ENCODE results near the gene FOXP2. TPM values are rescaled to one million over a fixed set of nuclear protein-coding genes. Genes with fewer than 3 reads are reported as not detected.
"Not testable (repeated sequence)": the region's sequence is repeated elsewhere in the genome, so short reads cannot be mapped to it uniquely, and the experiment has no call there.

The FOXP2 gene
- total RNA-seq, 1 experiment from 2014 or later: not detected

DNA sequence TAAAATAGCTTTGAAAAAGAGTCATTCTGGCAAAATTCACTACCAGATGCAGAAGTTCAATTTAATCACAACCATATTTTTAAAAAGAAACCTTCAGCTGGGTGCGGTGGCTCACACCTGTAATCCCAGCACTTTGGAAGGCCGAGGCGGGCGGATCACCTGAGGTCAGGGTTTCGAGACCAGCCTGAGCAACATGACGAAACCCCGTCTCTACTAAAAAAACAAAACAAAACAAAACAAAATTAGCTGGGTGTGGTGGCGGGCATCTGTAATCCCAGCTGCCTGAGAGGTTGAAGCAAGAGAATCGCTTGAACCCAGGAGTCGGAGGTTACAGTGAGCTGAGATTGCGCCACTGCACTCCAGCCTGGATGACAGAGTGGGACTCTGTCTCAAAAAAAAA is 194.2 kb downstream of the FOXP2 start:
- H3K36me3 ChIP-seq, DNase-seq, H3K27me3 ChIP-seq, H3K9me3 ChIP-seq, H3K4me3 ChIP-seq: not testable (repeated sequence)

- Histone ChIP-seq H3K36me3 (no peaks in the 10 kb centered on the region), H3K4me3 (no peak overlapping the region), H3K27me3 (no peaks in the 10 kb centered on the region), H3K9me3 (no peaks in the 10 kb centered on the region)
- DNase-seq: no peak
Observed at GRCh38 chr7:114620208-114620607, 205.6 kb downstream of the FOXP2 start.

GRCh38 chr7:114622221-114622620 is 207.6 kb downstream of the FOXP2 start:
- Histone ChIP-seq H3K27me3 (no peaks in the 10 kb centered on the region), H3K36me3 (no peaks in the 10 kb centered on the region), H3K4me3 (no peak overlapping the region), H3K9me3 (no peaks in the 10 kb centered on the region)
- DNase-seq: no peak

DNA sequence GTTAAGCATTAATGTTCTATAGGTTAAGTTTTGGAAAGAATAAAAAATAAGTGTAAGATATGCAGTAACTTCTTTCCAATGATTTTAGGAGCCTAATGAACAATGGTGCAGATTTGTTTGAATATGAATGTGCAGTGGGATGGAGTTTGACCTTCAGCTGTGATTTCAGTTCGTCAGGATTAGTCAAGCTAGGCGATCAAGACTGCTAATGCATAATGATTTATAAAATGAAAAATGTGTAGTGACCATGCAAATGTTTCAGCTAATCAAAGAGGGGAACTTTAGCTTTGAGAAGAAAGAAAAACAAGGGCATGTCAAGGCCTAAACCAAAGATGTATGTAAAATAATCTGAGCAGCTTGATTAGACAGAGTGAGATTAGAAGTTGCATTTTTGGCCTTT is 208.5 kb downstream of the FOXP2 start:
- no peak for DNase-seq
- Histone ChIP-seq H3K27me3 (no peaks in the 10 kb centered on the region), H3K9me3 (no peaks in the 10 kb centered on the region), H3K4me3 (no peak overlapping the region), H3K36me3 (no peaks in the 10 kb centered on the region)

DNA sequence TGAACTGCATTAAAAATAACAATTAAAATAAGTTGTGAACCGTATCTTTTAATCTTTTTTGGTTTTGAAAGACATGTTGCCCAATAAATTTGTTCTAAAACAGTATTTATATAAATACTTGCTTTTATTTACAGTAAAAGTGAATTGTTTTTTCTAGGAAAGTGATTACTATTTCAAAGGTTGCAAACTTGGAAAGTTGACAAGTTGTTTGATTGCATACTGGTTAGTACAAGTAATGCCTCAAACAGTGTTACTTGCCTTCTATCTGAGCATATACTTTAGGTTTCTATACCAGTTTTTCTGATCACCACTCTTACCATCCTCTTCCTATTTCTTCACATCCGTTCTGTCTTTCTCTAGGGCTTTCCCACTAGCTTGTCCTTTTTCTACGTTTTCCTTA is 212.6 kb downstream of the FOXP2 start:
- no peak overlapping the region for H3K4me3 ChIP-seq
- no peaks in the 10 kb centered on the region for H3K9me3 ChIP-seq
- DNase-seq: no peak
- no peaks in the 10 kb centered on the region for H3K27me3 ChIP-seq
- H3K36me3 ChIP-seq: no peaks in the 10 kb centered on the region

GRCh38 chr7:114628362-114628761 is 213.7 kb downstream of the FOXP2 start:
- Histone ChIP-seq H3K4me3 (no peak overlapping the region), H3K36me3 (no peaks in the 10 kb centered on the region), H3K9me3 (no peaks in the 10 kb centered on the region), H3K27me3 (no peaks in the 10 kb centered on the region)
- DNase-seq: no peak

- H3K9me3 ChIP-seq: no peaks in the 10 kb centered on the region
- no peak for DNase-seq
- no peaks in the 10 kb centered on the region for H3K36me3 ChIP-seq
- H3K4me3 ChIP-seq: no peak overlapping the region
- no peaks in the 10 kb centered on the region for H3K27me3 ChIP-seq
Observed at GRCh38 chr7:114629762-114630161, 215.1 kb downstream of the FOXP2 start.

DNA sequence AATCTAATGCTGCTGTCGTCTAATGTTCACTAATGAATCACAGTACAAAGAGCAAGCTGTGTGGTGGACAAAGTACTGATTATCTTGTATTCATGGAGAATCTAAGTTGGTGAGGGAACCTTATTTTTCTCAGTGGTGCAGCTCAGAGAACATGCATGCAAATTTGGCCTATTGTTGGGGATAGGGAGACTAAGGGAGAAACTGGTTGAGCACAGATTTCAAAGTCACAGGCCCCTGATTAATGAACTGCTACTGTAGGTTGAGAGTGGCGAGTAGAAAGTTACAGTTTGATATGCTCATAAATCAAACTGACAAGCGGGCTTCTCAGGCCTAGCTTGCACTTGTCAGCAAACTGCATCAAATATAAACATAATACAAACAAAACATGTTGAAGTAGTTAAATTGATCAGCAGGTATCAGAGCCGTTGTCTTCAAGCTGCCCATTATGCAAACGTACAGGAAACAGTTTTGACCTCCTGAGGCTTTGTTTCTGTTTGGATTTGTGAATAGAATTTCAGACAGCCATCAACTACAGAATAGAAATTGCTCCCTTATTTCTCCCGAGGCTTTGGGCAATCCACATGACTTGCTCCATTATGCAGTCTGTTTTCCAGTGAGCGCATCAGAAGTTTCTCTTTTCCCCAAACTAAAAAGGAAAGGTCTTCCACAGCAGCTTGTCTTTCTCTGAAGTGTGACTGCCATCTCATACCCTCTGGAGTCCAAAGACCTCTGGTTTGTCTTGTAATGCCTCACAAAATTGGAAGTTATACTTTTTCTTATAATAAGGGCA is 215.8 kb downstream of the FOXP2 start:
- no peak for DNase-seq
- Histone ChIP-seq H3K4me3 (no peak overlapping the region), H3K27me3 (no peaks in the 10 kb centered on the region), H3K9me3 (no peaks in the 10 kb centered on the region), H3K36me3 (no peaks in the 10 kb centered on the region)

DNA sequence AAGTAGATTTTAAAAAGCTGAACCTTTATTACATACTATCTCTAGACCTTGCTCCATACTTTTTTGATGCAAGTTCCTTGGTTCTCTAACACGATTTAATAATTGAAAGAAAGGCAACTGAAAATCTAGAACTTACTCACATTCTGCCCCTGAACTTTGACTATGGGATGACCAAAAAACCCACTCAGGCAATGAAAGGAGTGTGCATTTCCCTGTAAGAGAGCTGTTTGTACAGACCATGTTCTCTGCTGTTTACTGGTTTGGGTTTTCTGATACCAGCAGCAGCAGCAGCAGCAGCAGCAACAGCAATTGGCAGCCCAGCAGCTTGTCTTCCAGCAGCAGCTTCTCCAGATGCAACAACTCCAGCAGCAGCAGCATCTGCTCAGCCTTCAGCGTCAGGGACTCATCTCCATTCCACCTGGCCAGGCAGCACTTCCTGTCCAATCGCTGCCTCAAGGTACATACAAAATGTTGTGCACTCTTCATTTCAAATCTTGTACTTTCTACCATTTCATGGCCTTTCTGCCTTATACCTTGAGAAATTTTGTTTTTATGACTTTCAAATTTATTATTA is 216.7 kb downstream of the FOXP2 start:
- Histone ChIP-seq H3K9me3 (no peaks in the 10 kb centered on the region), H3K36me3 (no peaks in the 10 kb centered on the region), H3K4me3 (no peak overlapping the region), H3K27me3 (no peaks in the 10 kb centered on the region)
- DNase-seq: no peak

GRCh38 chr7:114639451-114639850 is 224.8 kb downstream of the FOXP2 start:
- Histone ChIP-seq H3K4me3 (no peak overlapping the region), H3K9me3 (no peaks in the 10 kb centered on the region), H3K27me3 (no peaks in the 10 kb centered on the region), H3K36me3 (no peaks in the 10 kb centered on the region)
- DNase-seq: no peak

- no peak for DNase-seq
- Histone ChIP-seq H3K36me3 (no peaks in the 10 kb centered on the region), H3K27me3 (no peaks in the 10 kb centered on the region), H3K9me3 (no peaks in the 10 kb centered on the region), H3K4me3 (no peak overlapping the region)
Observed at GRCh38 chr7:114644455-114644854, 229.8 kb downstream of the FOXP2 start.

DNA sequence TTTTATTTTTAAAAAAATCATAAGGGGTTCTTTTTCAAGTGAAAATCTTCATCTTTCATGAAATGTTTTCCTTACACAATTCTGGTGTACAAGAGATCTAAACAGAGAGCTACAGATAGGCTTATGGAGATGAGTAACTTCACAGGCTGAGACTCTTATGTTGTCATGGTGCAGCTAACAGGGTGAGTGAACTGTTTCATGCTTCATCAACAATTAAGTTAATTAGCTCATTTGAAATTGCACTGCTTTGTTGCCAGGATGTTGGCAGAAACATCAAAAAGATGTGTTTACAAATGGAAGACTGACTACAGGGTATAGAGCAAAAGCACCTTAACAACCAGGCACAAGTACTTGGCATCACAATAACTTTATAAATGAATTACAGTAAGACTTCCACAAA is 230.8 kb downstream of the FOXP2 start:
- H3K4me3 ChIP-seq: no peak overlapping the region
- no peaks in the 10 kb centered on the region for H3K36me3 ChIP-seq
- H3K9me3 ChIP-seq: no peaks in the 10 kb centered on the region
- no peak for DNase-seq
- H3K27me3 ChIP-seq: no peaks in the 10 kb centered on the region

DNA sequence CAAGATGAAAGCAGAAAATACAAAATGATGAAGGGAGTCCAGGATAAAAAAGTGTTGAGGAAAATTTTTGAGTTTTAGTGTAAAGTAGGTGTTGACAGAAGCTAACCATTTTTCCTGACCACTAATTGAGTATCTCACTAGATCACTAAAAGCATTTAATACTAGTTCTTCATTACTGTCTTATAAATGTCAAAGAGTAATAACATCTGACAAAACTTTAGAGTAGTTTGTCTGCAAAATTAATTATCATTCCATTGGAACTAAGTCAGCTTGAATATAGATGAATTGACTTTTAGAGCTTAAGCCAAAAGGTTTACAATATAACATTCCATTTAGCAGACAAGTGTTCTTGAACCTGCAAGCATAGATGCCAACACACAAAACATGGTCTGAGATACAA is 232.9 kb downstream of the FOXP2 start:
- H3K27me3 ChIP-seq: no peaks in the 10 kb centered on the region
- H3K9me3 ChIP-seq: no peaks in the 10 kb centered on the region
- no peak overlapping the region for H3K4me3 ChIP-seq
- H3K36me3 ChIP-seq: no peaks in the 10 kb centered on the region
- no peak for DNase-seq

- Histone ChIP-seq H3K36me3 (no peaks in the 10 kb centered on the region), H3K27me3 (no peaks in the 10 kb centered on the region), H3K9me3 (no peaks in the 10 kb centered on the region), H3K4me3 (no peak overlapping the region)
- no peak for DNase-seq
Observed at GRCh38 chr7:114648117-114648516, 233.5 kb downstream of the FOXP2 start.

- no peaks in the 10 kb centered on the region for H3K36me3 ChIP-seq
- DNase-seq: no peak
- H3K9me3 ChIP-seq: no peaks in the 10 kb centered on the region
- no peak overlapping the region for H3K4me3 ChIP-seq
- H3K27me3 ChIP-seq: no peaks in the 10 kb centered on the region
Observed at GRCh38 chr7:114648680-114649079, 234.1 kb downstream of the FOXP2 start.

DNA sequence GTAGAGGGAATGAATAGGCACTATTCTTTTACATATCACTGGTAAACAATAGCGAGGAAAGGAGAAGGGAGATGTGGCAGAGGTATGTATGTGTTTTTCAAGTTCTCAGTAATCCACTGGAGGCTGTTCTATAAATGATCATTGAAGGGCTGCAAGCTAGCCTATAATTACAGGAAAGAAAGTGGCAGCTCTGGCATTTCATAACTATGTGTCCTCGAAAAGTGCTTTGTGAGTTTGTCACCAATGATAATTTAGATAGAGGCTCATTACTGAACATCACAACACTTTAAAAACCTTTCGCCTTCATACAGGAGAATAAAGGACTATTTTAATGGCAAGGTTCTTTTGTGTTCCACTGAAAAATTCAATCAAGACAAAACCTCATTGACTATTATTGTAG is 235.1 kb downstream of the FOXP2 start:
- no peaks in the 10 kb centered on the region for H3K9me3 ChIP-seq
- no peaks in the 10 kb centered on the region for H3K36me3 ChIP-seq
- DNase-seq: no peak
- no peak overlapping the region for H3K4me3 ChIP-seq
- no peaks in the 10 kb centered on the region for H3K27me3 ChIP-seq

DNA sequence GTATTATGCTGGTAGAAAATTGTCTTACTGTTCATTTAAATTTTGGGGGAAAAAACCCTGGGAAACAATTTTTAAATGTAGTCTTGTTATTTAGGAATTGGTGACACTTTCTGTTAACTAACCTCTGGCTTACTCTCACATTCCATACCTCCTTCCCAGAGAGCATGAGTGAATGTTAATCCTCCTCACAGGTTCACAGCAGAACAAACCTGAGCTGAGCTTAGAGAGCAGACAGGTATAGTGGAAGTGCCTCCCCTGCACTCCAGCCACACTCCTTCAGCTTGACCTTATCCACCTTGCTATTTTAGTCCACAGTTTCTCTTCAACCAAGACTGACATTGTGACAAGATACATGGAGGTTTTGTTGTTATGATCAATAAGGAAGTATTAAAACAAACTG is 235.9 kb downstream of the FOXP2 start:
- Histone ChIP-seq H3K27me3 (no peaks in the 10 kb centered on the region), H3K36me3 (no peaks in the 10 kb centered on the region), H3K4me3 (no peak overlapping the region), H3K9me3 (no peaks in the 10 kb centered on the region)
- no peak for DNase-seq

DNA sequence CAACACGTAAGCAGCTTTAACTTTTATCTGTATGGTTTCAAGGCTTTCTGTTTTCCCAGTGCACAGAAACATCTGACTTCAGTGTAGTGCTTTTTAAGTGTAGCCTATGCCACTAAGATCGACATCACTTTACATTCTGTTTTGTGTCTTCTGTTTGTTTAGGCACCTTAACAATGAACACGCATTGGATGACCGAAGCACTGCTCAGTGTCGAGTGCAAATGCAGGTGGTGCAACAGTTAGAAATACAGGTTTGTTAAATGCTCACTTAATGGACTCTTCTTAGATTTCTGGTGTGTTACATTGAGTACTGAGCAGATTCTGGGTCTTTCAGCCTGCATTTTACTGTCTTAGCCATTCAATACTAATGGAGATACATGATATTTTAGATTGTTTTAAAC is 237.4 kb downstream of the FOXP2 start:
- no peak for DNase-seq
- Histone ChIP-seq H3K27me3 (no peaks in the 10 kb centered on the region), H3K9me3 (no peaks in the 10 kb centered on the region), H3K36me3 (no peaks in the 10 kb centered on the region), H3K4me3 (no peak overlapping the region)

Measured in MG63 (cell line).